HG03095 (cell line): ENCODE data around the gene NAXD.
"Not testable (repeated sequence)": the region's sequence is repeated elsewhere in the genome, so short reads cannot be mapped to it uniquely, and the experiment has no call there.

Experiments
- ATAC-seq: cut with Tn5 transposase; IDR thresholded peaks from one replicate; pipeline ENCODE4 v1.9.1; 2021; ENCODE audit warnings: moderate library complexity; ENCODE audit not compliant: unreplicated experiment

The NAXD gene

GRCh38 chr13:110593430-110594130, 21.8 kb upstream of the NAXD start:
- peak; percentile 85 for ATAC-seq

DNA sequence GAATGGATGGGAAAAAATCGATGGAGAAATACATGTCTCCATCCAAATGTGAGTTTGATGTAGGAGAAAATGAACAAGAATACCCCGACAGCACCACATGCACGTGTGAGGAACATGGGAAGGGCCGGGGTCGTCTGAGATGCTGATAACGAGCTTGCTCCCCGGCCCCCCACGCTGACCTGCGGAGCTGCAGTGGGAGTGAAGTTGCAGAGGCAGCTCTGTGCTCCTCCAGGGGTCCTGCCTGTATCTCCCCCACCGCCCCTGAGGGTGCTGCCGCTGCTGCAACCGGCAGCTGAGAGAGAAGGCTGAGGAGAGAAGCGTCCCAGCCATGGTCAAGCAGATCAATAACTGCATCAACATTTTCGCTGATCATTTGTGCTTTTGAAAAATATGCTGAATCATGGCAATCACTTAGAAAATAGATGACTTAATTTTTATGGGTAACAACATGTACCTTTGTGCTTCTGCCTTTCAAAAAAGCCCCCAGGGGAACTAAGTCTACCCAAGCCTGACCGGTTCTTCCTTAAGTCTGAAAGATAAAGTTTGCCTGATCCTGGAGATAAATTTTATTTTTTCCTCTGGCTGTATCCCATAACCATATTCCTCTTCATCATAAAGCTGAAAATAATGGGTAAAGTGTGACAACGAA, 18.2 kb upstream of the NAXD start:
- ATAC-seq, result no peak

DNA sequence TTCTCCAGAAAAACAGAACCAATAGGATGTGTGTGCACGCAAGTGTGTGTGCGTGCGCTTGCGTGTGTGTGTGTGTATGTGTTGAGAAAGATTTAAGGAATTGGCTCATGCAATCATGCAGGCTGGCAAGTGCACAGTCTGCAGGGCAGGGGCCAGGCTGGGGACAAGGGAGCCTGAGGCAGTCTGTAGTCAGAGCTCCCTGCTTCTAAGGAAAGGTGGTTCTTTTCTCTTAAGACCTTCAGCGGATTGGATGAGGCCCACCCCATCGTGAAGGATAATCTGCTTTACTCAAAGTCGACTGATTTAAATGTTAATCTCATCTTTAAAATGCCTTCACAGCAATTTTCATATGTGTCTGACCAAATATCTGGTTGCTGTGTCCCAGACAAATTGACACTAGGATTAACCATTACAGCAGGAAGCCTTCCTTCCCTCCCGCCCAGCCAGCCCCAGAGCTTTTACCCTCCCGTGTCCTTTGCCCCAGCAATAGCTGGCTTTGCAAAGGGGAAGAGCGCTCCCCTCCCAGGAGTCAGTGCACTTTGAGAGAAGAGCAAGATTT, 15.0 kb upstream of the NAXD start:
- ATAC-seq, result no peak

GRCh38 chr13:110600980-110601379, 14.4 kb upstream of the NAXD start:
- ATAC-seq, result no peak

DNA sequence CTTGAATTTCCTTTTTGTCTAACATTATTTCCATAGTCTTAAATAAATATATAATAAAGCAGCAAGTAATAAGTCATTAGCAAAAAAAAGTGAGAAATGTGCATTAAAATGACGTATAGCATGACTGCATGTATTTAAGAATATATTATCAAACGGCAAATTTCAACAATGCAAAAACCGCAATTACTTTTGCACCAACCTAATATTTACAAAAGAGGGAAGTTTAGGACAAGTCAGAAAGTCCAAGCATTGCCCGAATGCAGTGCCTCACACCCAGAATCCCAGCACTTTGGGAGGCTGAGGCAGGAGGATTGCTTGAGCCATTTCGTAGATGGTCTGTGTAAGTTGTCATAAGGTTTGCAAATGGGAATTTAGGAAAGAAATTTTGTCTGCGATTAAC, 10.2 kb upstream of the NAXD start:
- no peak for ATAC-seq

GRCh38 chr13:110606281-110606680, 9.1 kb upstream of the NAXD start:
- not testable (repeated sequence) for ATAC-seq

- ATAC-seq, result no peak
These were observed 7.6 kb upstream of the NAXD start for GRCh38 chr13:110607675-110608224.

GRCh38 chr13:110610955-110611595, 4.3 kb upstream of the NAXD start:
- peak; percentile 49 for ATAC-seq

DNA sequence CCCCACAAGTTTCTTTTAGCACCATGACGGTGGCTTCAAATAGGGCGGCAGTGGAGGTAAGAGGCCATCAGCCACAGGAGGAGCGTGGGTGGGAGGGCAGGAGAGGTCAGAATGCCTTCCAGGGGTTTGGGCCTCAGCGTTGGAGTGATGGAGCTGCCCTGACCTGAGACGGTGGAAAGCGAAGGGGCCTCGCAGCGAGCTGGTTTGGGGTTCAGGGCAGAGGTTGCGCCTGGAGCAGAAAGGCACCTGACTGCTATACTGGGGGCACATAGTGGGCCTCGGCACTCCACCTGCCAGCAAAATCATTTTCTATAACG, 382 bp upstream of the NAXD start:
- no peak for ATAC-seq

- peak; percentile 65 for ATAC-seq
These were observed 1.1 kb downstream of the NAXD start for GRCh38 chr13:110616103-110617101.

DNA sequence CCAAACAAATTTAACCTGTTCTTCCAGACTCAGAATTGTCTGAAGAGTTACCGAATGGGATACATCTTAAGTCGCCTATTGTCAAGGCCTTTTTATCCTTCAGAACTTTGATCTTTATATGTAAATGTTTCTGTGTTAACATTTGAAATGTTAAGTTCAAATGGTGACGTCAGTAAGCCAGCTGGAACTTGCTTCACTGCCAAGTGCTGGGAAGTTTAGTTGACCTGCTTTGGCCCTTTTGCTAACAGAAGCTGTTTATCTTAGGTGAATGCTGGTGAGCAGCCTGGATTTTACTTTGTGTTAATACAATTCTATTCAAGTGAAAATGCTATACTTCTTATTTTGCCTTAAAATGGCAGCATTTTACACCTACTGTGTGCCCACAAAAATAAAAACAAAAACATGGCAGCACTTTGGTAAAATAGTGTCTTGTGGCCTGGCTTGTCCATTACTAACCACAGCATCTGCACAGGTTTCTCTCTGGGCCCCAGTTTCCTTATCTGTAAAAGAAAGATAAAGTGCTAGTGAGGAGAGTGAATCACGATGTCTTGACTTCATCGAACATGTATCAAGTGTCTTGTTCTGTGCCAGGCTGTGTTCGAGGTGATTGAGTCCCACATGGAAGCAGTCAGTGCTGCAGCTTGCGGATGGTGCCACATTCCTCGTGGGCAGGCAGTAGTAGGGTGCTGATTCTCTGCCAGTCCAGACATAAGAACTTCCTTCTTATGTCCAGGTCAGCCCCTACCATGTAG, 2.2 kb downstream of the NAXD start:
- ATAC-seq, result no peak

DNA sequence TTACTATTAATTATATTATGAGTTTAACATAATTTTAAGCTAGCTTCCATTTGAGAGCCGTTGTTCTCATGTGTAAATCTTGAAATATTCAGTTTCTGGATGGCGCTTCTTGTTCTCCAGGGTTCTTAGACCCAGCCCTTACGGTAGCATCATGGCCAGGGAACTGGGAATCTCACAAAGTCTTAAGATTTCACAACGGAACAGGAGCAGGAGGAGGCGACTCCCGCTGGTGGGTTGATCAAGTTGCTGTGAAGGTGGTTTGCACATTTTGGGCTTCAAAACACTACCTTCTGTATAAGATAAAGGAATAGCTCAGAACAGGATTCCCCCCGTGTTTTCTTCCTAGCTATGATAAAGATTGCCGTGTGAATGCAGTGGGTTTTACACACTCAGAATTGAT, 2.8 kb downstream of the NAXD start:
- ATAC-seq, result no peak

GRCh38 chr13:110618780-110619179, 3.4 kb downstream of the NAXD start:
- no peak for ATAC-seq

DNA sequence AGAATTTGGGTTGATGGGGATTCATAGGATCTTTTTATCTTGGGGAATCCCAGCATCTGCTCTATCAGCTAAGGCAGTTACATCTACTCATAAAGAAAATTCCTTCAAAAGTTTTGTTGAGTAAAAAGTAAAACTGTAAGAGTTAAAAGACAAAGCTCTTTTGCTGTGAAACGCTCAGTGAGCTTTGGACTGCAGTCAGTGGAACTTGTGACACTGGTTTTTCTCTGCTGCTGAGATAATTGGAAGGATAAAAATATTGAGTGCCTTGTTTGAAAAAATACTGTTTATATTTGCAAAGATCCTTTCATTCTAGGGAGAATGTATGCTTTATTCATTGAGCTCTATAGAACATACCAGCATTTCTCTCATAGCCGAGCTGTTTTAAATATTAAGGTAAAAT, 5.3 kb downstream of the NAXD start:
- ATAC-seq, result no peak

DNA sequence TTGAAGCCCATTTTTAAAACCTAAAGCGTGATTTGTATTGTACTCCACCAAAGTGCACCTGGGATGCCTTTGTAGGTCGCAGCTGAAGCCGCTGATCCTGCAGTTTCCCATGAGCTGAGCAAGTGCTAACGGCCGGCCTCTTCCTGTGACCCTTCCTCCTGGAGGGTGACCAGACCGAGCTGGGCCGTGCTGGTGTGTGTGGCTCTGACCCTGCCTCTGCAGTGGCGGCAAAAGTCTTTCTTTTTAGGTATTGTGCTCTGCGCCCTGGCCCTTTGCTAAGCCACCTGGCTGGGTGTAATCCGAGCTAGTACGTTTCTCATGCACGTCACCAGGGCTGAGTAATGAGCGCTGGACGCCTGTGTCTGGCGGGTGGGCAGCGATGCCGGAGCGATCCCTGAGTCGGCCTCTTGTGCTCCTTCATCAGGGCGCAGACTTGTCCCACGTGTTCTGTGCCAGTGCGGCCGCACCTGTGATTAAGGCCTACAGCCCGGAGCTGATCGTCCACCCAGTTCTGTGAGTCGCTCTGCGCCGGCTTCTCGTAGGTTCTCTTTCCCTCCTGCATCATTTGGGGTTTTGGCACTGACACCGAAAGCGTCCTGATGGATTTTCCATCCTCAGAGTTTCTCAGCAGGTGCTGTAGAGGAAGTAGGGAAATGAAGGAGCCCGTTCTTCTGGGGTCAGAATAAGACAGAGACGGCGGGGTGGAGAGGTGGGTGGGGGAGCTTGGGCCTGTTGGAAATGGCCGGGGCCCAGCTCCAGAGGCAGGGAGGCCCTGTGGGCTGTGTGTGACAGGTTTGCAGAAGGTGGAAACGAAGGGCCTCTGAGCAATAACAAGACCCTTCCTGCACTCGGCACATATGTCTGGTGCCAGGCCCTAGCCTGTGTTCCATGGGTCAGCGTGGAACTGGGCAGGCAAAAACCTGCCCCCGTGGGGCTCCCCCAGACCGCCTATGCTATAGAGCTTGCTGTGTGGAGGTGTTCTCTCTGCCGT, 9.7 kb downstream of the NAXD start:
- no peak for ATAC-seq

- ATAC-seq, result no peak
These were observed 10.5 kb downstream of the NAXD start for GRCh38 chr13:110625771-110626321.

DNA sequence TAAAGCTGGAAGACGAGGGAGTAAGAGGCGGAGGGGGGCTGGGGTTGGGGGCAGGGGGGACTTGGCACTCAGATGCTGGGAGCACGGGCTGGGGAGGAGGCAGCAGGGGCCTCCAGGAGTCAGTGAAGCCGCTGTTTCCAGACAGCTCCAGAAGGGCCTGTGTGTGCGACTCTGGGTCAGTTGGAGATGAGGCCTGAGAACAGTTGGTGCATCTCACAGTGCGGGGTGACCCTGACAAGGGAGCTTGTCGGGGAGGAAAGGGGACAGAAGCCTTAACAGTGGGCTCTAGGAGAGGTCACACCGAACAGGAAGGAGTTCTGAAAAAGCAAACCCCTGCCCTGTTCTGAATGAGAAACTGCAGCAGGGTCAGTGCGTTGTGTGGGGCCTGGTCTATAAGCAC, 11.2 kb downstream of the NAXD start:
- no peak for ATAC-seq

DNA sequence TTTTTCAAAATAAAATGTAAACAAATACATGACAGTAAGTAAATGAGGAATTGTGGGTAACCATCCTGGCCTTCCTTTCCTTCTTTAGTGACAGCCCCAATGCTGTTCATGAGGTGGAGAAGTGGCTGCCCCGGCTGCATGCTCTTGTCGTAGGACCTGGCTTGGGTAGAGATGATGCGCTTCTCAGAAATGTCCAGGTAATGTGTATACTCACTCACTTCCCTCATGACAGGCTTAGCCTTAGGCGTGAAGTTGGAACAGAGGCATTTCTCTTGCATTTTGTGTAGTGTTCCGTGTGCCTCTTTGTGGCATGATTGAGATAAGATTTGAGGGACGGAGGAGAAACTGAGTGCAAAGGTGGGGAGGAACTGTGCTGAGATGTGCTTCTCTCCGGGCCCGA, 12.0 kb downstream of the NAXD start:
- ATAC-seq, result no peak
